Stimulated activated CD4-positive, alpha-beta T cell treated with anti-CD3 and anti-CD28 coated beads, Interleukin-2, amount 100 ng/mL, for 4 hours (primary cell): ENCODE data around the gene GSTM4.
"Not testable (repeated sequence)": the region's sequence is repeated elsewhere in the genome, so short reads cannot be mapped to it uniquely, and the experiment has no call there.

Source experiments
- DNase-seq: peaks from one replicate; pipeline ENCODE4 v3.0.0-alpha.2; 2020; ENCODE audit warnings: low read depth

Gene GSTM4

GRCh38 chr1:109704173-109704572, 48.3 kb downstream of the GSTM4 start:
- DNase-seq = no peak

DNA sequence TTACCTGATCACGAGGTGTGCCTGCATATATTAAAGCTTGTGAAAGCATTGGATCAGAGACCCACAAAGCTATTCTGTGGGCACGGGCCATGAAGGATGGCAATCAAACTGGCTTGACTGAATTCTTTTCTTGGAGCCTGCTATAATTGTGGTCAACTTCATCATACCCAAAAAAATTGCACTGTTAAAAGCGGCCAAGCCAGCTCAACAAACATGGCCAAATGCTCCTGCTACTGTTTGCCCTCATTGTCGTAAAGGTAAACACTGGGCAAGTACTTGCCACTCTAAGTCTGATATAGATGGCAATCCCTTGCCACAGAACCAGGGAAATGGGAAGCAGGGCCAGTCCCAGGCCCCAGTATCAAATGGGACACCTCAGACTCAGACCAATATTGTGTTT, 49.5 kb downstream of the GSTM4 start:
- DNase-seq = no peak

- not testable (repeated sequence) for DNase-seq
Measured at GRCh38 chr1:109708949-109709348, 53.0 kb downstream of the GSTM4 start.

GRCh38 chr1:109709822-109710221, 53.9 kb downstream of the GSTM4 start:
- not testable (repeated sequence) for DNase-seq
